KBM-7 (cell line): ENCODE data around the gene CCDC187.
"Not testable (repeated sequence)": the region's sequence is repeated elsewhere in the genome, so short reads cannot be mapped to it uniquely, and the experiment has no call there.

Source experiments
- DNase-seq: peaks from one replicate; pipeline ENCODE4 v3.0.0-alpha.2; 2015
- in situ Hi-C: fragments of 300-500 bp; cut with MboI; formaldehyde crosslinking; loops from 2 replicates; pipeline ENCODE4 v1.14.3; 2020; ENCODE audit warnings: low sequenced_read_pairs, low pct_unique_long_range_greater_than_20kb, mixed read lengths

CCDC187 gene

DNA sequence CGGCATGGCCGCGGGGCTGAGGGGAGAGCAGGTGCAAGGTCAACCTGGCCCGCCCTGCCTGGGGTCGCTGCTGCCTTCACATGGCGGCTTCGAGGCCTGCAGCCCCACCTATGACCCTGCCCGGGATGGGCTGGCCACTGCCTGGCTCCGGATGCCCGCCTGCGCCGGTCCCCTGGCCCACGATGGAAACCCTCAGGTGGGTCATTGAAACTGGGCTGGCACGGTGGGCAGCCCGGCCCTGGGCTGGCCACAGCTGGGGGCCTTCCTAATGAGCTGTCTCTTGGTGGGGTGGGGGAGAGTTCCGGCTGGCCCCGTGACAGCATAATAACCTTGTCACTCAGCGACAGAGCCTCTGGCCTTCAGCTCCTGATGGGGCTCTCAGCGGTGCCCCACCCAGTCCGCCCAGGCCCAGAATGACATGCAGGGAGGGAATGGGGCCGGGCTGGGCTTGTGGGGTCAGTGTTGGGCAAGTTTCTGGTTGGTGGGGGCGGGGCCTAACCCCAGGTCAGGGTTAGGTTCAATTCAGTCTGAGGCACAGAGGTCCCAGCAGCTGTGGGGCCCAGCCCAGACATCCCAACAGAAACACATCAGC is at the start of gene CCDC187:
TSS of gene CCDC187 (minus strand) at position 270 of the 592 bp plus-strand sequence. CDS start at position 6, 264 bp downstream.
- in situ Hi-C loops: no loop called here
- DNase-seq: no peak

DNA sequence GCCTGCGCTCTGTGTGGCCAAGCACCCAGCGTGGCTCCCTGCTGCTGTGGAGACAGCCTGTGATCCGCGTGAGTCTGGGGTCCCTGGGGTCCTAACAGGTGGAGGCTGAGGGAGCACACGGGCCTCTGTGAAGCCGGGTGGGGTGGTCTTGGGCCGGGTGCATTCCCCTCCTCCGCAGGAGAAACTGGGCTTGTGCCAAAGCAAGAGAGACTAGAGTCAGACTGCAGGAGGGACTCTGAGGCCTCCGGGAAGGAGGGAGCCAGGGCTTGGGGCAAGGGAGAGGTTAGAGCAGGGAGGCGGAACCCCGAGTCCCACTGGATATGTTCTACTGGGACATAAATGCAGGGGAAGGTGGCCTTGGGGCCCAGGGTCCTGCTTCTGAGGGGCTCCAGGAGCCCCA is 49.2 kb upstream of the CCDC187 start:
- in situ Hi-C loops: no loop called here
- DNase-seq: no peak

DNA sequence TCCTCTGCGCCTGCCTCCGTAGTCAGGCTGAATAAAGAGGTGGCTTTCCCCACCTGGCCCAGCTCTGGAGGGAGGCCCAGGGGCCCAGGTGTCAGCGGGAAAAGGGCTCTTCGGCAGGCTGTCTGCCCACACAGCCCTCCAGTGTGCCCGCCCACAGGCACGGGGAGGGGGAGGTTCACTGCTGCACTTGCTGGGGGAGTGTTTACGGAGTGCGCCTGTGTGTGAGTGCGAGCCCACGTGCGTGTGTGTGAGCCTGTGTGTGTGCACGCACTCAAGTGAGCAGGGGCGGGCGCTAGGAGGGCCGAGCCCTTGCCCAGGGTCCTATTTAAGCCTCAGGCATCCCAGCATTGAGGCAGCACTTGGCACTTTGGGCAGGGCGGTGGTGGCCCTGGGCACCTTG is 48.8 kb upstream of the CCDC187 start:
- DNase-seq: no peak
- in situ Hi-C loops: no loop called here

DNA sequence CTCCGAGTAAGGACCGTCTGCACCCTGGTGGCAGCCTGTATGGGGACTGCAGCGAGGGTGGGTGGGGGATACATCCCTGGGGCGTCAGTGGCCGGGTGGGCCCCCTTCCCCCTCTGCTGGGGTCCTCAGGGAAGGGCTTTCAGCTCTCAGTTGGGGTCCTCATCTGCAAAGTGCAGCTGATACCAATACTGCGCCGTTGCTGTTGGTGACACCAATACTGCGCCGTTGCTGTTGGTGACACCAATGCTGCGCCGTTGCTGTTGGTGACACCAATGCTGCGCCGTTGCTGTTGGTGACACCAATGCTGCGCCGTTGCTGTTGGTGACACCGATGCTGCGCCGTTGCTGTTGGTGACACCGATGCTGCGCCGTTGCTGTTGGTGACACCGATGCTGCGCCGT is 48.0 kb upstream of the CCDC187 start:
- not testable (repeated sequence) for DNase-seq

DNA sequence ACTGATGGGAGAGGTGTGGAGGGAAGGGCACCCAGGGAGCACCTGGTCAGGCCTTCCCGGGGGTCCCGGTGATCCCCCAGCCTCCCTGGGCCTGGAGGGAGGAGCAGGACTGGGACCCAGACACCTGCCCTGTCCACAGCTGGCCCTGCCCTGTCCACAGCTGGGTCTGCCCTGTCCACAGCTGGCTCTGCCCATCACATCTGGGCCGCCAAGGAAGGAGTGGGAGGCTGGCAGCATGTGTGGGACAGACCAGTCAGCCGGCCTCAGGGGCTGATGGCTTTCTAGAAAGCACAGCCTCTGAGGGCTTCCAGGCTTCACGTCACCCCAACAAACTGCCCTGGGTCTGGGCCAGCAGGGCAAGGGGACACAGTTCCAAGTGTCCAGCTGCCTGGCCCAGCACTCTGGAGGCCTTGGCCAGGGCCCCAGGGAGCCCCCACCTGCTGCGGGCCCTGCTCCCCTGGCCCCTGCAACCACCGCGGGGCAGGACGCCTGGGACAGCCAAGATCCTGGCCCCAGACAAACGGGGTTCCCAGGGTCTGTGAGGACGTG is 47.4 kb upstream of the CCDC187 start:
- in situ Hi-C loops: no loop called here
- no peak for DNase-seq

More for the DNA sequence above, 48.0 kb upstream of the CCDC187 start:
- in situ Hi-C loops: not testable (repeated sequence)

DNA sequence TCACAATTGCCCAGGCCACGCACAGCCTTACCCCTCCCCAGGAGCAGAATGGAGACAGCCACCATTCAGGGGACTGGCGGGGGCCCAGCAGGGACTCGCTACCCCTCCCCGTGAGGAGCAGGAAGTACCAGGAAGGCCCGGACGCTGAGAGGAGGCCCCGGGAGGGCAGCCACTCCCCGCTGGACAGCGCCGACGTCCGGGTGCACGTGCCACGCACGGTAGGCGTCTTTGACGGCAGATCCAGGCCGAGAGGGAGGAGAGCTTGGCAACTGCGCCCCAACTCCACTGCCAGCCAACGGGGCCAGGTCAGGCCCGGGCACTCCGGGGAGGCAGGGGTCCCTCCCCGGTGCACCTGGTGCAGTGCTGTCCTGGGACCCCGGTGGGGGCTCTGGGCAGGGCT is 45.7 kb upstream of the CCDC187 start:
- in situ Hi-C loops: no loop called here
- DNase-seq: no peak

DNA sequence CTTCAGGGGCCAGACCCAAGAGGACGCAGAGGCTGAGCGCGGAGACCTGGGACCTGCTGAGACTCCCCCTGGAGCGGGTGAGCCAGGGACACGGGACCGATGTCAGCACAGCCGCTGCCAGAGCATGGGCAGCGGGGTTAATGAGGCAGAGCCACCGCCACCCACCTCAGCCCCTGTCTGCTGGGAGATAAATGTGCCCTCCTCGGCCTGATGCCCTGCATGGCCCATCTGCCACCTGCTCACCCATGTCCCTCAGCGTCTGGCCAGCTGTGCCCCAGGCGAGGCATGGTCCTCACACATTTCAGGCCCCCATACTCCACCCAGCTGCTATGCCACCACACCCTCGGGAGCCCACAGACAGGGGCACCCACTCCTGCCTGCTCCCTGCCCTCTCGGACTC is 44.8 kb upstream of the CCDC187 start:
- in situ Hi-C loops: no loop called here
- no peak for DNase-seq

DNA sequence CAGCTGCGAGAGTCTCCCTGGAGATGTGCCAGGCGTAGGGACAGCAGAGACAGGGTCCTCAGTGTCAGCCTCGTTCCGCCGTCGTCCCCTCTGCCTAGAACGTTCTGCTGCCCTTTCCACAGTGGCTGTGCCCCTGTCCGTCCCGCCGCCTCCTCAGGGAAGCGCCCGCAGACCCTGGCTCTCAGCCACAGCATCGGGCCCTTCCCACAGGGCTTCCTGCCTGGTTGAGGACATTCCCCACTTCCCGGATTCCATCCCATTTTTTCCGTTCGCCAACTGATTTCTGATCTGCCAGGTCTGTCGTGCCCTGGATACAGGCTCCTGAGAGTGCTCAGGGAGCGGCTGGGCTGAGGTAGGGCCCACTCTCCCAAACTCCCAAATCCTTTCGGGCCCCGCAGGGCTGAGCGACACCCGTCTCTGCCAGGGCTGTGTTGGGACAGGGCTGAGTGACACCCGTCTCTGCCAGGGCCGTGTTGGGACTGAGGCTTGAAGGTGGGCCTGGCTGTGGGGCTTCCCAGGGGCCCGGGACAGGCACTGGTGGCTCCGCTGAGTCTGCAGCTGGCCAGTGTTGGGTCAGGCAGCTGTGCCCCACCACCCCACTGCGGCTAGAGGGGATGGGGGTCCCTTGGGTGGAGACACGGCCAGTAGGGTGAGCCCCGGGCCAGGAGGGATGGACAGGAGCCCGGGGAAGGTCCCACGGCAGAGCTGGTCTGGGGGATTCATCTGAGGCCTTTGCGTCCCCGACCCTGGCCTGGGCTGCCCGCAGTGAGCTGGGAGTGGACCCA is 43.8 kb upstream of the CCDC187 start:
- in situ Hi-C loops: no loop called here
- DNase-seq: no peak

DNA sequence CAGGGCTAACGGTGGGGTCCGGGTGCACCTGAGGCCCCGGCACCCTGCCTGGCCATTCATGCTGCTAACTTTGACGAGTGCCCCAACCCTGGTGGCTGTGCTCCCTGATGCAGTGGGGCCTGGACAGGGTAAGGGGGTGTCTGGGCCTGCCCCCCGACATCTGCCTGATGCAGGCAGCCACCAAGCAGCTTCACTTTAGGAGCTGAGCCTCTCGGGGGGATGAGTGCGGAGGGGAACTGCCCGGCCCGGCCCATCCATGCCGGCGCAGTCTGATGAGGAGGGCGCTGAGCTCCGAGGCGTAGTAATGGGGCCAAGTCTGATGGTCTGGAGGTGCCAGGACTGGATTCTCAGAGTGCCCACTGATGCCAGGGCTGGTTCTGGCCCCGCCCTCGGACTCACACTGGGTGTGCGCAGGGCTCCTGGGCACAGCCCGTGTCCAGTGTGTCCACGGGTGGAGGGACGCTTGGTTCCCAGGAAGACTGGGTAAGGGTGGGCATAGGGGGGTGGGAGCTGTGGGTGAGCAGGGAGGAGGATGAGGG is 43.1 kb upstream of the CCDC187 start:
- no peak for DNase-seq
- in situ Hi-C loops: no loop called here

DNA sequence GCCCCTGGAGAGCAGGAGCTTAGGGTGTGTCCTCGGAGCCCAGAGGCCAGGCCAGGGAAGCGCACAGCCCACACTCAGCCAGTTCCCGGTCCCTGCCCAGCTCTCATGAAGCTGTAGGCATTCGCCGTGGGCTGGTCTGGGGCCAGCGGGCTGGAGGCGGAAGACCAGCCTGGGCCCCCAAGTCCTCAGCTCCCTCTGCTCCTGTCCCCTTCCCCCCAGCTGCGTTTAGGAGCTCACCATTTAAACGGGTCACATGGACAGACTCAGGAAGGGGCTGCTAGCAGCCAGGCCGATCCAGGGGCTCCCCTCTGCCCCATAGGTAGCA is 42.2 kb upstream of the CCDC187 start:
- DNase-seq: no peak
- in situ Hi-C loops: no loop called here

DNA sequence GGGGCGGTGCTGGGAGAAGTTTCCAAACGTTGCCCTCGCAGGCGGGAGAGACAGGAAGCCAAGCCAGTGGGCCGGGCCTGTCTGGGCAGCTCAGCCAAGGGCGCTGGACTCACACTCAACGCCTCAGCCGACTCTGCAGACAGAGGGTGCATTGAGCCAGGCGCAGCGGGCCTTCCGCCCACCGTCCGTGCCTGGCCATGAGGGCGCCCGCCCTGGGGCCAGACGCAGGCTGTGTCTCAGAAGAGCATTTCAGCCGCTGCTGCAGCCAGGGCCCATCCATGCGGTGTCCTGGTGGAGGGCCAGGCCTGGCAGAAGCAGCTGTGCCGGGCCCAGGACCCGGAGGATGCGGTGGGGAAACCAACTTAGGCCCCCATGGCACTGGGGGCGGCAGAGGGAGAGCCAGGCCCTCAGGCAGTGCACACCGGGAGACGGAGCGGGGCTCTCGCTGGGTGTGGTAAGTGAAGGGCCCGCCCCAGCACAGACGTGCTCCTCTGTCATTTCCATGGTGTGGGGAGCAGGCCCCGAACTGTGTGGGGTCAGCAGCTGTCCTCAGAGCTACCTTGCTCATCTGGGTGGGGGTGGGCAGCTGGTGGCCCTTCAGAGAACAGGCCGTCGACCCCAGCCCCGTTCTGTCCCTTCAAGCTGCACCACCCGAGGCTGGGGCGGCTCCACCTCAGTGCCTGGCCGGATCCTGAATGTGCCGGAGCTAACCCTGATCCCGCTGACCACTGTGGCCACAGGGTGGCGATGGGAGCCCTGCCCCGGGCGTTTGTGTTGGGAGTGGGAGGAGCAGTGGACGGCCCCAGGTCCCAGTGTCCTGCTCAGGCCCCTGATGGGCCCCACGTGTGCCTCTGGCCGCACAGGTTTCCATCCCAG is 41.6 kb upstream of the CCDC187 start:
- in situ Hi-C loops: no loop called here

DNA sequence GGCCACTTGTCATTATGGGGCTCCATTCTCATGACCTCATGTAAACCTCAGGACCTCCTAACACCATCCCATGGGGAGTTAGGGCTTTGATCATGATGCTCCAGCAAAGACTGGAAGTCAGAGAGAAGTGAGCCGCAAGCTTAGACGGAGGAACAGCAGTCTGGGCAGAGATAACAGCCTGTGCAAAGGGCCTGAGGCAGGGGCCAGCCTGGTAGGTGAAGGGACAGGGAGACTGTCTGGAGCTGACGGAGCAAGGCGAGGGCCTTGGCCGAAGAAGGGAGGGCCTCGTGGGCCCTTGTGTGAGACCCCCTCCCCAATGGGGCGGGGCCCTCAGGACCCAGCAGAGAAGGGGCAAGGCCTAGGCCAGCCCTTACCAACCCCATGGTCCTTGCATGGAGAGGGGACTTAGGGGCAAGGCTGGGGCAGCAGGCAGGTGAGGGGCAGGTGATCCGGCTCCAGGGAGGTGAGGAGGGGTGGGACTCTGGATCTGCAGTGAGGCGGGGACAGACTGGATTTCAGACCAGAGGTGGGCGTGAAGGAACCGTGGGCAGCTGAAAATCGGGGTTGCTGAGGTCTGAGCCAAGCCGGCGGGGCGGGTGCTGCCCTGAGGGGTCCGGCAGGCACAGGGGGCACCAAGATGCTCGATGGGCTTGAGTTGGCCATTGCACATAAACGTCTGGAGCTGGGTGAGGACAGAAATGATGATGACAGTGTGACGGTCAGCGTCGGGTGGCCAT is 40.8 kb upstream of the CCDC187 start:
- DNase-seq: no peak
- in situ Hi-C loops: no loop called here

More for the DNA sequence above, 41.6 kb upstream of the CCDC187 start:
- no peak for DNase-seq

DNA sequence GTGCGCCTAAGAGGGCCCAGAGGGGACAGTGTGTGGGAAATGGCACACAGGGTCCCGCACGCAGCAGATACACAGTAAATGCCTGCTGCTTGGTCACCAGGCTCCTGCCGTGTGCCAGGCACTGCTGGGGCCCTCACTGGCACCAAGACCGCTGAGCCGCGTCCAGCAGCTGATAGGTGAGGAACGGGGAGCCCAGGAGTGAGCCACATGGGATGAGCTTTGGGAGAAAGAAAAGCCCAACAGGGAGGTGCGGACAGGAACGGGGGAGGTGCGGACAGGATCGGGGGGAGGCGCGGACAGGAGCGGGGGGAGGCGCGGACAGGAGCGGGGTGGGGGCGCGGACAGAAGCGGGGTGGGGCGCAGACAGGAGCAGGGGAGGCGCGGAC is 40.0 kb upstream of the CCDC187 start:
- DNase-seq: no peak
- in situ Hi-C loops: no loop called here

DNA sequence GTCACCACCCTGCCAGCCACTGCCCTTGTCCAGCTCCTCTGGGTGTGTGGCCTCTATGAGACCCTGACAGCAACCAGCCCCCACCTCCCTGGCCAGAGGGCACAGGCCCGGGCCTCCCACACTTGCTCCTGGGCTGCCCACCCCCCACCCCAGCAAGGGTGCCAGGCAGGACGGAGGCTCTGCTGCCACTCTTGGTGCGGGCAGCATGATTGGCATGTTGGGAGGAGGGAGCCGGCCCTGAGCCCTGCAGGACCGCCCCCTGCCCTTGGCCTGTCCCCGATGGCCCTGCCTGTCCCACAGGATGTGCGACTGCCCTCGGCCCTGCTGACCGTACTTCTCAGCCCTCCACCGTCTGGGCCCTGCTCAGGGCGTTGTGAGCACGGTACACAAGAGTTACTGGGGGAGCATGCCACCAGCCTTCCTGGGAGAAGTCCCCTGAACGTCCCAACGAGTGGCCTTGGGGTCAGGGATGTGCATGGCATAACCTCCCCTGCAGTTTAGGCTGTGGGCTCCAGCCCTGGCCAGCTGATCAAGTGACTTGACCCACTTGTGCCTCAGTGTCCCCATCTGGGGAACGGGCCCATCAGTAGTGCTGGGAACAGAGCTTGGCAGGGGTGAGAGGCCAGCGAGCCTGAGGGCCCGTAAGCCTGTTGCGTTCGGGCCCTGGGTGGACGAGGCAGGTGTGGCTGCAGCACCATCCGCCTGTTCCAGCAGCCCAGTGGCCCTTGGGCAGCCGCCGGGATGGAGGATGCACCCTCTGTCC is 39.4 kb upstream of the CCDC187 start:
- DNase-seq: no peak
- in situ Hi-C loops: no loop called here

DNA sequence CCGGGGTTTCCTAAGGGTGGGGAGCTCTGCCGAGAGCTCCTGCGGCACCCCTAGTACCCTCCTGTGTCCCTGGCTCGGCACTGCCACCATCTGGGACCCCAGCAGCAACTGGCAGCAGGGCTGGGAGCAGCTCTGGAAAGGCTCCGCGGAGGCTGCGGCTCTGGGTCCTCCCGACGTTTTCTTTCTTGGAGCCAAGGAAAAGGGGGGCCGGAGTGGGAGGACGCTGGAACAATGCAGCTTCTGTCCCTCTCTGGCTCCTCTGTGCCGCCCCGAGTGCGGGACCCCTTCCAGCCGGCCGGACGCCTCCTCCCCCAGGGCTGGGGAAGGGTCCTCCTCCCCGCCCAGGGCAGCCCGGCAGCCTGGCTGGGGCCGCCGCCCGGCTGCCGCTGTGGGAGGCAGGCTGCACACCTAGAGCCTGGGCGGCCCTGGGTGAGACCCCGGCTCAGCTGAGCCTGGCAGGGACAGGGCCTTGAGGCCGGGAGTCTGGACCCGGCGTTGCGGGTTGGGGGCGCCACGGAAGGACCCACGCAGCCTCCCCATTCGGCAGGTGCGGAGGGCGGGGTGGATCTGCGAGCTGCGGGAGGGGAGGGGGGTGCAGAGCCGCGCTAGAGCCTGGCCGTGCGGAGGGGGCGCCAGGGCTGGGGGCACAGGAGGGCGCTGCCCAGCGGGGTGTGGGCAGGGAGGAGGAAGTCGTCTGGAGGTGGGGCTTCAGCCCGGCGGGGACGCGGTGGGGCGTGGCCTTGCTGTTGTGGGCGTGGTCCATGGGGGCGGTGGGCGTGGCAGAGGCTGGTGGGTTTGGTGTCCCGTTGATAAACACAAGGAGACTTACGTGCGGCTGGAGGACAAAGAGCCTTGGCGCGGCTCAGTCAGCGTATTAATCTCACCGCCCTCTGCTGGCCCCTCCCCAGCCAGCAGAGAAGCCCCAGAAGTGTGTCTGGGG is 38.6 kb upstream of the CCDC187 start:
- DNase-seq: peak; percentile 81
- in situ Hi-C loops: no loop called here

DNA sequence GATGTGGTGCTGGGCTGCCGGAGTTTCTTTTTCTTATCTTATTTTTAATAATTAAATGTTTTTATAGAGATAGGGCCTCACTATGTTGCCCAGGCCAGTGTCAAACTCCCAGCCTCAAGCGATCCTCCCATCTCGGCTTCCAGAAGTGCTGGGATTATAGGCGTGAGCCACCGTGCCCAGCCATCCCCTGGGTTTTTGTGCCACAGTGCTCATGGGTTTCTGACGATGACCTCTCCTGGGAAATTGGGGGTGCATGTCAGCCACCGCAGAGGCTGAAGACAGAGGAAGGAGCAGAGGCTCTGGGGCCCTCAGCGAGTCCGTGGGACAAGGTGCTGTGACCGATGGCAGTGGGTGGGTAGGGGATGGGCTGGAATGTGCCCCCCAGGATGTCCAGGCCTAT is 37.9 kb upstream of the CCDC187 start:
- in situ Hi-C loops: no loop called here
- DNase-seq: no peak

DNA sequence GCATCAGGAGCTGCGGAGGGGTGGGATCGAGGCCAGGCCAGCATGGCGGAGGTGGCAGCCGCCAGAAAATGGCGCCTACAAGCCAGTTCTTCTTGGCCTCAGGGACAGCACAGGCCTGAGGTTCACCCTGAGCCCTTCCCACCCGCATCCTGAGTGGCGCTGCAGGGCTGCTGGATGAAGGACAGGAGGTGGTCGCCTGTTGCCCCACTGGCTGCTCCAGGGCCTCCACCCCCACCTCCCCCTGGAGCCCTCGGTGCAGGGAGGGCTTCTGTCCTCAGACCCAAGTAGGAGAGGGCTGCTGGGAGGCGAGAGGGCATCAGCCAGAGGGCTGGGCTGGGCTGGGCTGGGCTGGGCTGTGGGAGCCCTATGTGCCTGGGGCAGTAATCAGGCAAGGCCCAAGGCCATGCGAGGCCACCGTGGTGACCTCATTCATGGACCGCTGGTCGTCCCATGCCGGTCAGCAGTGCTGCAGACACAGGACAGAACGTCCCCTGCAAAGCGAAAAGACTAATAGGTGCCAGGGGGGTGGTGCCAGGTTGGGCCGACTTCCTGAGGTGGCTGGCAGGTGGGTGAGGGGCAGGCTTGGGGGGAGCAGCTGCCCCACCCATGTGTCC is 37.3 kb upstream of the CCDC187 start:
- DNase-seq: no peak
- in situ Hi-C loops: no loop called here
